Effector CD8-positive, alpha-beta T cell (primary cell): Measurements from ENCODE around the gene KRTAP20-3.

Experiments used
- DNase-seq: peaks from one replicate; lab custom pipeline; 2025; lab: John Stamatoyannopoulos, UW
- total RNA-seq, 4 experiments: gene quantifications; one replicate each; lab custom pipeline; 2026; lab: John Stamatoyannopoulos, UW

The KRTAP20-3 gene
- total RNA-seq, result 0 reads per million in 4 experiments

- DNase-seq, result no peak
Measured at GRCh38 chr21:30642564-30642963, at the start of gene KRTAP20-3. TSS of gene KRTAP20-3 (plus strand) at chr21:30642864.

GRCh38 chr21:30598802-30599201 is 43.9 kb upstream of the KRTAP20-3 start, which contains the start of gene KRTAP6-2:
TSS of gene KRTAP6-2 (minus strand) at chr21:30598902. CDS start at chr21:30598874, 28 bp downstream.
- no peak for DNase-seq

GRCh38 chr21:30600787-30601186 is 41.9 kb upstream of the KRTAP20-3 start, which contains the start of gene KRTAP22-1:
TSS of gene KRTAP22-1 (plus strand) at chr21:30601087.
- no peak for DNase-seq

GRCh38 chr21:30605968-30606367 is 36.7 kb upstream of the KRTAP20-3 start:
- DNase-seq, result no peak

- no peak for DNase-seq
Measured at GRCh38 chr21:30612132-30612531, 30.5 kb upstream of the KRTAP20-3 start.

- DNase-seq, result no peak
Measured at GRCh38 chr21:30613836-30614235, 28.8 kb upstream of the KRTAP20-3 start, which contains the start of gene KRTAP6-1. TSS of gene KRTAP6-1 (minus strand) at chr21:30613930. CDS start at chr21:30613904, 26 bp downstream.

GRCh38 chr21:30615199-30615598 is 27.5 kb upstream of the KRTAP20-3 start:
- no peak for DNase-seq

GRCh38 chr21:30616125-30616524 is 26.5 kb upstream of the KRTAP20-3 start, which contains the start of gene KRTAP20-1:
TSS of gene KRTAP20-1 (plus strand) at chr21:30616425. CDS start at chr21:30616455, 30 bp downstream.
- DNase-seq, result no peak

- DNase-seq, result no peak
Measured at GRCh38 chr21:30620080-30620479, 22.6 kb upstream of the KRTAP20-3 start.

GRCh38 chr21:30620522-30620921 is 22.1 kb upstream of the KRTAP20-3 start, which contains the start of gene KRTAP20-4:
TSS of gene KRTAP20-4 (plus strand) at chr21:30620627.
- no peak for DNase-seq

- no peak for DNase-seq
Measured at GRCh38 chr21:30623362-30623761, 19.3 kb upstream of the KRTAP20-3 start.

- no peak for DNase-seq
Measured at GRCh38 chr21:30625449-30626165, 17.1 kb upstream of the KRTAP20-3 start.

- DNase-seq, result no peak
Measured at GRCh38 chr21:30628109-30628508, 14.6 kb upstream of the KRTAP20-3 start.

GRCh38 chr21:30629200-30629599 is 13.5 kb upstream of the KRTAP20-3 start:
- DNase-seq, result no peak

GRCh38 chr21:30634906-30635305 is 7.8 kb upstream of the KRTAP20-3 start, which contains the start of gene KRTAP20-2:
TSS of gene KRTAP20-2 (plus strand) at chr21:30635206. CDS start at chr21:30635264, 58 bp downstream.
- no peak for DNase-seq

GRCh38 chr21:30638686-30639085 is 4.0 kb upstream of the KRTAP20-3 start:
- DNase-seq, result no peak

GRCh38 chr21:30646904-30647414 is 4.3 kb downstream of the KRTAP20-3 start:
- no peak for DNase-seq

GRCh38 chr21:30652891-30653290 is 10.2 kb downstream of the KRTAP20-3 start:
- no peak for DNase-seq

GRCh38 chr21:30668776-30669175 is 26.1 kb downstream of the KRTAP20-3 start:
- no peak for DNase-seq

- DNase-seq, result no peak
Measured at GRCh38 chr21:30672985-30673650, 30.5 kb downstream of the KRTAP20-3 start.

GRCh38 chr21:30674312-30674711 is 31.6 kb downstream of the KRTAP20-3 start:
- no peak for DNase-seq

- no peak for DNase-seq
Measured at GRCh38 chr21:30676737-30677136, 34.1 kb downstream of the KRTAP20-3 start.
